NCI-H146 treated with DMSO at 0.1 percent for 48 hours (cell line): ENCODE measurements around the gene CTRL.

Experiments used
- DNase-seq: peaks from one replicate; lab custom pipeline; 2025; ENCODE audit not compliant: unreplicated experiment; lab: John Stamatoyannopoulos, UW

CTRL gene

GRCh38 chr16:67963292-67963661, 31.6 kb upstream of the CTRL start:
- no peak for DNase-seq

- no peak for DNase-seq
Observed at GRCh38 chr16:67962135-67962534, 30.5 kb upstream of the CTRL start.

DNA sequence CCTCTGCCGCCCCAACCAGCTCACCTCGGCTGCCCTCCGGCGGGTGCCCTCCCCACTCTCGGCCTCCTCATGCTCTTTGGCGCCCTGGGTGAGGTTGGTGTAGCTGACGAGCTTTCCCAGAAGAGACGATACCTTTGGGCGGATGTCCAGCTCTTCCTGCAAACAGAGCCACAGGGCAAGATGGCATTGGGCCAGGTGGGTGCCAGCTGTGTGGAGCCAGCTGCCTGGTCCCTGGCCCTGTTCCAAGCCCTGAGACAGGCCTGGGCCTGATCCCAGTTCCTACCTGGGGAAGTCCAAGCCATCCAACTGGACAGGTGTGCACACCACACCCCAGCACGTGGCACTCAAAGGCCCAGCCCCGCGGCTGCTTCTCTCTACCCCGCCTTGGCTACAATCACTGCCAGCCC, 29.9 kb upstream of the CTRL start:
- DNase-seq = peak; percentile 82

- no peak for DNase-seq
Observed at GRCh38 chr16:67959536-67960329, 28.1 kb upstream of the CTRL start.

- no peak for DNase-seq
Observed at GRCh38 chr16:67957622-67958021, 26.0 kb upstream of the CTRL start.

GRCh38 chr16:67954421-67955196, 22.9 kb upstream of the CTRL start:
- no peak for DNase-seq

DNA sequence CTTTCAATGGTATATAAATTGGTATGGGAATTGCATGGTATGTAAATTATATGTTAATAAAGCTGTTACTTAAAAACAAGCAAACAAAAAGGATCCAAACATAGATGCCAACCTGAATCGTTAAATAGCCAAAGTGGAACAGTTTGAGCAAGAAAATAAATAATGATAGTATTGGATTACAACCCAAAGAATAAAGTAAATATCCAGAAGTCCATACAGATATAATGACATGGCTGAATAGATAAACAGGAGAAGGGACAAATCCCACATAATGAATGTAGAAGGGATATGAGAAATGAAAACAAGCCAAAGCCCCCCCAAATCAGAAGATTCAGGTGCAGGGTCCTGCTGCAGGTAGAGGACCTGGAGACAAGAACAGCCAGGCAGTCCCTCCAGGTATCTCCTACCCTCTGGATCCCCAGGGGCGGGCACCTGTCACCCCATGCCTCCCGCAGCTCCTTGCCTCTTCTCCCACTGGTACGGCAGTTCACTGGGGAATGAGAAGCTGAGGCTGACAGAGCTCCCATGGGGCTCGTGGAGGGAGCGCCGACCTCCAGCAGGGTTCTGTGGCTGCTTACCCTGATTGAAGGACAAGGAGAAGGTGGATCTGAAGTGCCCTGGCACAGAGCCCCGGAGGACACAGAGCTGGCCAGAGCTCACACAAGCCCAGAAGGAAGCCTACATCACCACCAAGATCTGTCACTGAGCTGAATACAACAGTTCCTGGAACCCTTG, 22.1 kb upstream of the CTRL start:
- no peak for DNase-seq

DNA sequence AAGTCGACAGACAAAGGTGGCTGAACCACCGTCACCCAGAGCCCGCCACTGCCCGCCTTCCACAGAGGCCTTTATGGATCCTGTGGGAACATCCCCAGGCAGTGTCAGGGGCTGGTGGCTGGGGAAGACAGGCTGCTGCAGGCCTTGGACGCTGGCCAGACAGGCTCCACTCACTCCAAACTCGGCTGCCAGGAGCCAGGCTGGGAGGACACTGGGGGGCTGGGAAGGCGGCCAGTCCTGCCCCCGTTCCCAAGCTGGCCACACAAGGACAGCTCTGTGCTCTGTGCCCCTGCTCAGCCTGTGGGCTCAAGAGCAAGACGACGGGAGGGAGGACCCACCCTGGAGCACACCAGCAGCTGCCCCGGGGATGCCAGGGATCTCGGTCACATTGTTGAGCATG, 19.8 kb upstream of the CTRL start:
- DNase-seq = no peak

- no peak for DNase-seq
Observed at GRCh38 chr16:67950335-67950843, 18.7 kb upstream of the CTRL start.

DNA sequence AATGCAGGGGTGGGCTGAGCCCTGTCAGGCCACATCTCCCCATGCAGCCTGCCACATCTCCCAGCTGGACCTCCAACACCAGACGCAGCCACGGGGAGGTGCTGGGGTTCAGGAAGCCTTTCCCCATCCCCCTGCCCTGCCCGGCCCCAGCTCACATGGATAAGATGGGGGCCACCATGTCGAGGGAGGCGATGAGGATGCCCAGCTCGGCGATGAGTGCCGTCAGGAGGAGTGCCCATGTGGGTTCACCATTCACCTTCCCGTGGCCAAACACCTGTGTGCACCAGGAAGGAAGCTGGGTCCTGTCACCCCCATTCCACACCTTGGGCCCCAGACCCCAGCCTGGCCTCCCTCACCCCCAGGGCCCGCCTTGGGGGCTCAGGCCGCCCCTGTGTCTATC, 18.0 kb upstream of the CTRL start:
- no peak for DNase-seq

GRCh38 chr16:67948015-67948414, 16.4 kb upstream of the CTRL start:
- no peak for DNase-seq

- no peak for DNase-seq
Observed at GRCh38 chr16:67946966-67947558, 15.4 kb upstream of the CTRL start.

DNA sequence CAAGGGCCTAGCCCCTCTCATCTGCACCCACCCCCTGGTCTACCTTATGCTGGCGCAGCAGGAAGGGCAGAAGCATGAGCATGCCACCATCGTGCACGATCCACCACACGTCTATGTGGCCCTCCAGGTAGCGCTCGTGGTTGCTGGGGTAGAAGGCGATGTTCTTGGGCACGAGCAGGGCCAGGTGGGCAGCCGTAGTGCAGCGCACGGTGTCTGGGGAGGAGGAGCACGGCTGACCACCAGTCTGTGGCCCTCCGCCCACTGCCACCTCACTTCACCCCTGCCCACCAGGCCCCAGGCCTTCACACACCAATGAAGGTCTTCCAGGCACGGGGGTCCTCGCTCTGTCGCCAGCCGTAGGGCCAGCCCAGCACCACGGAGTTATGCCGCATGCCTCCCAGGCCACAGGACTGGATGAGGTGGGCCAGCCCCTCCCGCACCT, 14.5 kb upstream of the CTRL start:
- no peak for DNase-seq

DNA sequence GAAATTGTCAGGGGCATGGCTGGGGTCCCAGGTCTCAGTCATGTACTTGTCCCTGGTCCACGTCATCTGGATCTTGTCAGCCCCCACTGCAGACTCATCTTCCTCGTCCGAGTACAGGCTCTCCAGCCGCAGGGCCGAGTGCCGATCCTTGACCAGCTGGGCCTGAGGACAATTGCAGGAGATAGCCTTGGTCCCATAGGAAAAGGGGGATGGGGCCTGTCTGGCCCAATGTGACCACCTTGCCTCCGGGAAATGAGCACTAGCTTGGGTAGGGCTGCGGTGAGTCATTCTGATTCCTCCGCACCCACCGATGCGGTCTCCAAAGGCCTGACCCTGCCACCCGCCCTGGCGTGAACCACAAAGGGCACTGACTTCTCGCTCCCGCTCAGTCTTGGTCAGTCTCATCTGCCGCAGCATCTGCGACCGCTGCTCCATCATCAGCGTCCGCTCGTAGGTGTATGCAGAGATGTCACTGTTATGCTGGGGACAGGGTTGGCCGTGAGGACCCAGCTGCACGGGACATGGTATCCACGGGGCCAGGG, 13.8 kb upstream of the CTRL start:
- no peak for DNase-seq

DNA sequence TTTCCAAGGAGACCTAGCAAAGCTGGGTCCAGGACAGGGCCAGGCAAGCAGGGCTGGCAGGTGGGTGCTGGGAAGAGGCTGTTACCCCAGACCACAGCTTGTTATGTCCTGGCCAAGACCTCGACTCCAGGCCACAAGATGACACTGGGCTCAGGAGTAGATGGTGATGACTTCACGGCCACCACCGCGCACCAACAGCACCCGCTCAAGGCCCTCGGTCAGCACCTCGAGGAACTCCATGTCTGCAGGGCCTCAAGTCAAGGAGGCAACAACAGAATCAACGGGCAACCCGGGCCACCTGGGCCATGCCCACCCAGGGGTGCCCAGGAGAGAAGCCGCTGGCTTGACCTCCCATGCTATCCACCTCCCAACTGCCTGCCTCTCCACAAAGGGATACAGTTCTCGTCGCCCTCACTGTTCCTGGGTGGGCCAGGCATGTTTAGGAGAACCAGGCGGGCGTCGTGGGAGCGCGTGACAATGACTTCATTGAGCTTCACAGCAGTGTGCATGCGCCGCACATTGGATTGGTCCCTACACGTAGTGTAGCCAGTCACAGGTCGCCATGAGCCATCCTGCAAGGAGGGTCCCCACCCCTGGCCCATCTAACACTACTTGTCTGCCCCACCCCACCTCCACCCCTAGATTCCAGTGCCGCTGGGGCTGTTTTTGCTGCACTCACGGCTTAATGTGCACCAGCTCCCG, 13.2 kb upstream of the CTRL start:
- DNase-seq = no peak

GRCh38 chr16:67943619-67944504, 12.2 kb upstream of the CTRL start, which contains the start of gene LCAT:
LCAT (minus strand) TSS chr16:67944120; CDS start chr16:67944101, 19 bp downstream.
- DNase-seq = no peak

GRCh38 chr16:67943256-67943618, 11.6 kb upstream of the CTRL start:
- no peak for DNase-seq

- DNase-seq = no peak
Observed at GRCh38 chr16:67942510-67943255, 11.0 kb upstream of the CTRL start.

DNA sequence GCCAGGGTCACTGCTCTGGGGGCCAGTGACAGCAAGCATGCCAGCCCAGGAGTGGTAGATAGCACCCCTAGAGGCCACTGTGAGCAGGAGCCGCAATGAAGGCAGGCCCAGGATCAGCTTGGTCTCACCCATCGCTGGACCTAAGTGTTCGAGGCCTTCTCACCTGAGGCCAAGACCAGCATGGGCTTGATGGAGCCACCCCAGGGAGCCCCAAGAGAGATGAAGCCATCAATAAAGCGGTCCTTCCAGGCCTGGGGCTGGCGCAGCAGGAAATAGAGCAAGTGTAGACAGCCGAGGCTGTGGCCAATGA, 10.5 kb upstream of the CTRL start:
- no peak for DNase-seq
